SK-N-SH treated with all-trans-retinoic acid at 6 μM for 48 hours (cell line): ENCODE data around the gene EHBP1.

Source experiments
- BACH2 ChIP-seq: fragments of 250-450 bp; sonication (Bioruptor Pico); IDR thresholded peaks from 2 replicates; pipeline ENCODE4 v1.9.0; 2021; ENCODE audit warnings: mild to moderate bottlenecking, borderline replicate concordance
- CSDC2 ChIP-seq: fragments of 250-450 bp; sonication (Bioruptor Pico); IDR thresholded peaks from 2 replicates; pipeline ENCODE4 v1.5.0; 2020; ENCODE audit warnings: mild to moderate bottlenecking, moderate library complexity
- ISL1 ChIP-seq: fragments of 250-450 bp; sonication (Bioruptor Pico); IDR thresholded peaks from 2 replicates; pipeline ENCODE4 v2.1.2; 2022; ENCODE audit warnings: mild to moderate bottlenecking, moderate library complexity
- PATZ1 ChIP-seq: fragments of 250-450 bp; sonication (Bioruptor Pico); IDR thresholded peaks from 2 replicates; pipeline ENCODE4 v1.8.0; 2020; ENCODE audit warnings: mild to moderate bottlenecking, moderate library complexity, borderline replicate concordance
- PPARA ChIP-seq: fragments of 250-450 bp; sonication (Bioruptor Pico); IDR thresholded peaks from 2 replicates; pipeline ENCODE4 v1.5.0; 2020; ENCODE audit warnings: mild to moderate bottlenecking, borderline replicate concordance
- RARB ChIP-seq: fragments of 250-450 bp; sonication (Bioruptor Pico); IDR thresholded peaks from 2 replicates; pipeline ENCODE4 v1.8.0; 2021; ENCODE audit warnings: mild to moderate bottlenecking, moderate library complexity
- ZC3H10 ChIP-seq: fragments of 250-450 bp; sonication (Bioruptor Pico); IDR thresholded peaks from 2 replicates; pipeline ENCODE4 v1.5.1; 2021; ENCODE audit warnings: mild to moderate bottlenecking, moderate library complexity
- ZFP3 ChIP-seq: fragments of 250-450 bp; sonication (Bioruptor Pico); IDR thresholded peaks from 2 replicates; pipeline ENCODE4 v1.5.0; 2020; ENCODE audit warnings: mild to moderate bottlenecking, moderate library complexity
- ZNF8 ChIP-seq: fragments of 450-650 bp; formaldehyde crosslinking; IDR thresholded peaks from 2 replicates; pipeline ENCODE4 v1.5.0; 2020; ENCODE audit warnings: mild to moderate bottlenecking, moderate library complexity
- TF ChIP-seq, protein P1 (sequence below): fragments of 250-450 bp; sonication (Bioruptor Pico); IDR thresholded peaks from 2 replicates; pipeline ENCODE4 v1.5.1; 2021; ENCODE audit warnings: mild to moderate bottlenecking, moderate library complexity

DNA sequence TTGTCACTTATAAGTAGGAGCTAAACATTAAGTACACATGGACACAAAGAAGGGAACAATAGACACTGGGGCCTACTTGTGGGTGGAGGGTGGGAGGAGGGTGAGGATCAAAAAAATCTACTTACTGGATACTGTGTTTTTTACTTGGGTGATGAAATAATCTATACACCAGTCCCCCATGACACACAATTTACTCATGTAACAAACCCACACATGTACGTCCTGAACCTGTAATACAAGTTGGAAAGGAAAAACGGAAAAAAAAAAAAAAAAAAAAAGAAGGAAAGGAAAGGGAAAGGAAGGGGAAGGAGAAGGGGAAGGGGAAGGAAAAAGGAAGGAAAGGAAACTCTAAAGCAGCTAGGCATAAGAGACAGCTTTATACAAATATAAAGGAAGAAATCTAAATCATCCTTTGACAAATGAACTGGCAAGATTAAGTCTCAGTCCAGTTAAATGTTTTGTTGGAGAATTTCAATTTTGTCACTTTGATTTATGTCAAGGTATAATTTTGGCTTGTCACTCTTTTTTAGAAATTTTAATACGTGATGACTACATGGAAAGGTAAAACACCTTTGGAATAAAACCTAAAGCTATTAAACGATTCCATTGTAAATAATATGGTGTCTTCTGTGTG is 175.8 kb downstream of the EHBP1 start:
- TF ChIP-seq BACH2 (CRISPR knock-in tag) (no peak), PATZ1 (CRISPR knock-in tag) (no peak), RARB (CRISPR knock-in tag) (no peak), ZFP3 (CRISPR knock-in tag) (no peak), ISL1 (no peak), ZNF8 (CRISPR knock-in tag) (no peak), PPARA (CRISPR knock-in tag) (no peak), CSDC2 (CRISPR knock-in tag) (no peak), ZC3H10 (CRISPR knock-in tag) (no peak)
- TF ChIP-seq, protein P1, sequence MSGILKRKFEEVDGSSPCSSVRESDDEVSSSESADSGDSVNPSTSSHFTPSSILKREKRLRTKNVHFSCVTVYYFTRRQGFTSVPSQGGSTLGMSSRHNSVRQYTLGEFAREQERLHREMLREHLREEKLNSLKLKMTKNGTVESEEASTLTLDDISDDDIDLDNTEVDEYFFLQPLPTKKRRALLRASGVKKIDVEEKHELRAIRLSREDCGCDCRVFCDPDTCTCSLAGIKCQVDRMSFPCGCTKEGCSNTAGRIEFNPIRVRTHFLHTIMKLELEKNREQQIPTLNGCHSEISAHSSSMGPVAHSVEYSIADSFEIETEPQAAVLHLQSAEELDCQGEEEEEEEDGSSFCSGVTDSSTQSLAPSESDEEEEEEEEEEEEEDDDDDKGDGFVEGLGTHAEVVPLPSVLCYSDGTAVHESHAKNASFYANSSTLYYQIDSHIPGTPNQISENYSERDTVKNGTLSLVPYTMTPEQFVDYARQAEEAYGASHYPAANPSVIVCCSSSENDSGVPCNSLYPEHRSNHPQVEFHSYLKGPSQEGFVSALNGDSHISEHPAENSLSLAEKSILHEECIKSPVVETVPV (CRISPR knock-in tag): no peak
